Uterus (tissue), 2 donors: ENCODE results near the gene SASH1.

Experiments
- POLR2A ChIP-seq, 2 donors: fragments of 450-650 bp; IDR thresholded peaks; one replicate each; pipeline ENCODE4 v1.6.1; 2016; ENCODE audit warnings: antibody characterized with exemption in 2 of 2, mild to moderate bottlenecking in 1 of 2, moderate library complexity in 1 of 2
- TF ChIP-seq, protein P1 (sequence below), 4 experiments: fragments of 200-600 bp in 2 of 4; fragments of 450-650 bp in 2 of 4; sonication (generic) in 2 of 4; IDR thresholded peaks; one replicate each; pipeline ENCODE4 v1.5.1; 2016 to 2019; ENCODE audit warnings: antibody characterized with exemption in 4 of 4, mild to moderate bottlenecking in 2 of 4, moderate library complexity in 1 of 4

DNA sequence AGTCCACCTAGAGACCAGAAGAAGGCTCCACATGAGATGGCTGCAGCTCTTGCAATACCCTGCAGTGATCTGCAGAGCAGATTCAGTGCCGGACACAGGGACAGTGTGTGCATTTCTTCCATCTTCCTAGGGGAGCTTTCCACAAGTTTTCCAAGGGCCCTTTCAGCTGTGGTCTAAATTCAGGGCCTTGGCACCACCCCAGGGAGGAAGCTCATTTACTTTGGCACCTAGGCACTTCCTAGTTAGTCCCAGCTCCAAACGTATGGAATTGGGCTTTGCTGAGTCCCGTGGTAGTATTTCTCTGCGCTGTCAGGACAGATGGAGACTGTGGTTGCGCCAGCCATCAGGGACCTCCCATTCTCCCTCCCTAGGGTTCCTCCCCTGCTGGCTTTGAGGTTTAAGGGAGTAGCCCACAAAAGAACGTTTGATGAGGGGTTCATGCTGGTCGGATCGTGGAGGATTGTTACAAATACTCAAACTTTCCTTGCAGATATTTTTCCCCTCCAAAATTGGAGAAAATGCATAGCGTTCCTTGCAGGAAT, 221.9 kb downstream of the SASH1 start:
- TF ChIP-seq, protein P1, sequence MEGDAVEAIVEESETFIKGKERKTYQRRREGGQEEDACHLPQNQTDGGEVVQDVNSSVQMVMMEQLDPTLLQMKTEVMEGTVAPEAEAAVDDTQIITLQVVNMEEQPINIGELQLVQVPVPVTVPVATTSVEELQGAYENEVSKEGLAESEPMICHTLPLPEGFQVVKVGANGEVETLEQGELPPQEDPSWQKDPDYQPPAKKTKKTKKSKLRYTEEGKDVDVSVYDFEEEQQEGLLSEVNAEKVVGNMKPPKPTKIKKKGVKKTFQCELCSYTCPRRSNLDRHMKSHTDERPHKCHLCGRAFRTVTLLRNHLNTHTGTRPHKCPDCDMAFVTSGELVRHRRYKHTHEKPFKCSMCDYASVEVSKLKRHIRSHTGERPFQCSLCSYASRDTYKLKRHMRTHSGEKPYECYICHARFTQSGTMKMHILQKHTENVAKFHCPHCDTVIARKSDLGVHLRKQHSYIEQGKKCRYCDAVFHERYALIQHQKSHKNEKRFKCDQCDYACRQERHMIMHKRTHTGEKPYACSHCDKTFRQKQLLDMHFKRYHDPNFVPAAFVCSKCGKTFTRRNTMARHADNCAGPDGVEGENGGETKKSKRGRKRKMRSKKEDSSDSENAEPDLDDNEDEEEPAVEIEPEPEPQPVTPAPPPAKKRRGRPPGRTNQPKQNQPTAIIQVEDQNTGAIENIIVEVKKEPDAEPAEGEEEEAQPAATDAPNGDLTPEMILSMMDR (IDR thresholded peaks at IDR 0.05) = no peak
- no peak for TF ChIP-seq POLR2A (IDR thresholded peaks at IDR 0.05)
